H1 (cell line): ENCODE data around the gene FLT3. TPM values are rescaled to one million over a fixed set of nuclear protein-coding genes. Genes with fewer than 3 reads are reported as not detected.

Experiments used
- CTCF ChIA-PET: fragments of 300-600 bp; sonication (Branson Sonifier 250); formaldehyde crosslinking; loops from one replicate; lab custom pipeline; 2021; ENCODE audit not compliant: partially characterized antibody; lab: Charles Lee
- POLR2A ChIA-PET: fragments of 300-600 bp; sonication (Branson Sonifier 250); formaldehyde crosslinking; loops from one replicate; lab custom pipeline; 2021; ENCODE audit warnings: inconsistent platforms; ENCODE audit not compliant: partially characterized antibody; lab: Charles Lee
- DNase-seq, 2 experiments: peaks; one replicate each; pipeline versions ENCODE4 v3.0.0 to v3.0.0-alpha.2; 2010 to 2022; ENCODE audit warnings: low spot score in 2 of 2, low read depth in 1 of 2, mixed read lengths in 1 of 2
- FAIRE-seq: peaks from 2 replicates; lab custom pipeline; 2011; peaks lifted over from hg19 to GRCh38; lab: Jason Lieb, UNC
- H2AFZ ChIP-seq: 2 replicates; pipeline ENCODE4 v1.8.1; 2012; ENCODE audit warnings: low read length, inconsistent platforms
- H2AK5ac ChIP-seq: 2 replicates; pipeline ENCODE4 v1.6.1; 2013; ENCODE audit warnings: low read depth, low read length
- H2BK120ac ChIP-seq: replicated peaks from 2 replicates; pipeline ENCODE3; 2013; ENCODE audit warnings: low read depth, low read length, inconsistent platforms
- H2BK12ac ChIP-seq: 2 replicates; pipeline ENCODE4 v1.6.1; 2013; ENCODE audit warnings: low read depth, low read length
- H2BK15ac ChIP-seq: 2 replicates; pipeline ENCODE4 v1.6.1; 2013; ENCODE audit warnings: low read length
- H2BK20ac ChIP-seq: 2 replicates; pipeline ENCODE4 v1.6.1; 2013; ENCODE audit warnings: low read length
- H2BK5ac ChIP-seq: 2 replicates; pipeline ENCODE4 v1.6.1; 2013; ENCODE audit warnings: low read depth, low read length
- H3K14ac ChIP-seq: 2 replicates; pipeline ENCODE4 v1.6.1; 2013; ENCODE audit warnings: inconsistent platforms; ENCODE audit not compliant: insufficient read length
- H3K18ac ChIP-seq: 2 replicates; pipeline ENCODE4 v1.6.1; 2013; ENCODE audit warnings: low read length; ENCODE audit errors: extremely low read depth
- H3K23ac ChIP-seq: 2 replicates; pipeline ENCODE4 v1.6.1; 2013; ENCODE audit warnings: inconsistent platforms; ENCODE audit not compliant: insufficient read length
- H3K23me2 ChIP-seq: 2 replicates; pipeline ENCODE4 v1.6.1; 2013; ENCODE audit warnings: low read depth, low read length
- H3K27ac ChIP-seq: 2 replicates; pipeline ENCODE4 v1.6.1; 2011; ENCODE audit warnings: low read depth, low read length, inconsistent platforms
- H3K27me3 ChIP-seq, 4 experiments: replicated peaks in 1 of 4; 1 replicate in 1 of 4; 2 replicates in 3 of 4; pipeline versions ENCODE4 v1.6.1 to v1.8.1; 2011 to 2013; ENCODE audit warnings: low read length in 3 of 4, mild to moderate bottlenecking in 3 of 4, inconsistent platforms in 2 of 4, mixed read lengths in 2 of 4, moderate library complexity in 1 of 4; ENCODE audit not compliant: control insufficient read depth in 3 of 4, insufficient read depth in 3 of 4; ENCODE audit errors: extremely low read depth in 1 of 4
- H3K36me3 ChIP-seq, 4 experiments: 2 replicates each; pipeline versions ENCODE4 v1.6.1 to v1.8.1; 2011 to 2013; ENCODE audit warnings: mild to moderate bottlenecking in 4 of 4, low read length in 3 of 4, moderate library complexity in 2 of 4, control low read depth in 1 of 4, inconsistent platforms in 1 of 4; ENCODE audit not compliant: insufficient read depth in 4 of 4, control insufficient read depth in 2 of 4
- H3K4ac ChIP-seq: replicated peaks from 2 replicates; pipeline ENCODE3; 2013; ENCODE audit warnings: low read length, low read depth, mixed read lengths, inconsistent platforms; ENCODE audit not compliant: insufficient read length
- H3K4me1 ChIP-seq, 4 experiments: replicated peaks in 1 of 4; 1 replicate in 1 of 4; 2 replicates in 3 of 4; pipeline versions ENCODE4 v1.6.1 to v1.8.1; 2011 to 2013; ENCODE audit warnings: low read length in 3 of 4, inconsistent platforms in 2 of 4, mixed read lengths in 1 of 4; ENCODE audit not compliant: insufficient read depth in 4 of 4, control insufficient read depth in 3 of 4
- H3K4me2 ChIP-seq, 2 experiments: 2 replicates each; pipeline versions ENCODE4 v1.6.1 to v1.8.1; 2011 to 2013; ENCODE audit warnings: low read depth in 2 of 2, low read length in 2 of 2, control low read depth in 1 of 2, inconsistent platforms in 1 of 2, mild to moderate bottlenecking in 1 of 2; ENCODE audit not compliant: insufficient read depth in 1 of 2
- H3K4me3 ChIP-seq, 4 experiments: fragments of 200-600, 300-600 bp in 1 of 4; sonication (generic), shearing (Covaris generic), sonication (Bioruptor Twin) in 1 of 4; 2 replicates each; pipeline versions ENCODE4 v1.5.1 to v1.8.1; 2011 to 2016; ENCODE audit warnings: low read length in 4 of 4, low read depth in 3 of 4, control low read depth in 2 of 4, inconsistent platforms in 2 of 4, mild to moderate bottlenecking in 2 of 4, mixed read lengths in 1 of 4, moderate library complexity in 1 of 4; ENCODE audit not compliant: insufficient read depth in 2 of 4; ENCODE audit errors: extremely low read depth in 1 of 4
- H3K56ac ChIP-seq: replicated peaks from 2 replicates; pipeline ENCODE3; 2013; ENCODE audit warnings: low read depth, mild to moderate bottlenecking, mixed read lengths, low read length, inconsistent platforms; ENCODE audit not compliant: insufficient read length
- H3K79me1 ChIP-seq: 2 replicates; pipeline ENCODE4 v1.6.1; 2013; ENCODE audit warnings: low read depth, low read length, control low read depth
- H3K79me2 ChIP-seq, 2 experiments: 2 replicates each; pipeline versions ENCODE4 v1.6.1 to v1.8.1; 2012 to 2013; ENCODE audit warnings: low read length in 2 of 2, mild to moderate bottlenecking in 2 of 2, inconsistent platforms in 1 of 2; ENCODE audit not compliant: insufficient read depth in 2 of 2, control insufficient read depth in 1 of 2
- H3K9ac ChIP-seq, 4 experiments: replicated peaks in 1 of 4; 1 replicate in 1 of 4; 2 replicates in 3 of 4; pipeline versions ENCODE4 v1.6.1 to v1.8.1; 2011 to 2013; ENCODE audit warnings: low read depth in 3 of 4, low read length in 3 of 4, control low read depth in 2 of 4, mild to moderate bottlenecking in 2 of 4, moderate library complexity in 2 of 4, inconsistent platforms in 1 of 4; ENCODE audit errors: extremely low read depth in 1 of 4
- H3K9me3 ChIP-seq, 2 experiments: 2 replicates each; pipeline versions ENCODE4 v1.6.1 to v1.8.1; 2012 to 2013; ENCODE audit warnings: mild to moderate bottlenecking in 2 of 2, moderate library complexity in 2 of 2, control low read depth in 1 of 2, inconsistent platforms in 1 of 2, low read depth in 1 of 2, low read length in 1 of 2, mixed read lengths in 1 of 2; ENCODE audit not compliant: insufficient read depth in 2 of 2
- H4K20me1 ChIP-seq, 2 experiments: replicated peaks in 1 of 2; 2 replicates each; pipeline versions ENCODE3 to v1.8.1; 2011 to 2013; ENCODE audit warnings: inconsistent platforms in 2 of 2, low read length in 2 of 2, mild to moderate bottlenecking in 1 of 2; ENCODE audit not compliant: insufficient read depth in 2 of 2, control insufficient read depth in 1 of 2
- H4K5ac ChIP-seq: 2 replicates; pipeline ENCODE4 v1.6.1; 2013; ENCODE audit warnings: low read length, low read depth, mixed read lengths, inconsistent platforms; ENCODE audit not compliant: insufficient read length
- H4K8ac ChIP-seq: 2 replicates; pipeline ENCODE4 v1.8.0; 2013; ENCODE audit warnings: mild to moderate bottlenecking, moderate library complexity, low read length, inconsistent platforms; ENCODE audit not compliant: insufficient read depth; ENCODE audit errors: extremely low read depth
- H4K91ac ChIP-seq: replicated peaks from 2 replicates; pipeline ENCODE3; 2013; ENCODE audit warnings: low read length, mixed read lengths, inconsistent platforms; ENCODE audit not compliant: insufficient read length
- ASH2L ChIP-seq: fragments of 200-600, 300-600 bp; sonication (generic); IDR thresholded peaks from one replicate; pipeline ENCODE4 v1.7.1; 2017; ENCODE audit warnings: low read length
- E2F6 ChIP-seq: IDR thresholded peaks from 2 replicates; pipeline ENCODE4 v1.6.1; 2012; ENCODE audit warnings: inconsistent platforms
- EGR1 ChIP-seq: IDR thresholded peaks from 2 replicates; pipeline ENCODE4 v1.6.1; 2011; ENCODE audit warnings: low read depth, low read length, borderline replicate concordance
- MAX ChIP-seq: IDR thresholded peaks from 2 replicates; pipeline ENCODE4 v1.6.1; 2012; ENCODE audit warnings: inconsistent platforms
- RFX5 ChIP-seq: IDR thresholded peaks from 2 replicates; pipeline ENCODE4 v1.6.1; 2011; ENCODE audit warnings: low read depth, low read length, improper control_type of control experiment, borderline replicate concordance
- RNF2 ChIP-seq: fragments of 200-900, 300-1000 bp; sonication (generic); IDR thresholded peaks from 2 replicates; pipeline ENCODE4 v1.7.1; 2016; ENCODE audit warnings: borderline replicate concordance, low read depth, mild to moderate bottlenecking, antibody characterized with exemption, low read length; ENCODE audit not compliant: poor library complexity, severe bottlenecking; ENCODE audit errors: missing control alignments
- SIN3A ChIP-seq, 2 experiments: IDR thresholded peaks in 1 of 2; conservative IDR thresholded peaks in 1 of 2; 2 replicates each; pipeline ENCODE4 v1.6.1; 2011 to 2012; ENCODE audit warnings: low read length in 2 of 2, improper control_type of control experiment in 1 of 2, low read depth in 1 of 2, mild to moderate bottlenecking in 1 of 2
- TEAD4 ChIP-seq: IDR thresholded peaks from 2 replicates; pipeline ENCODE4 v1.6.1; 2012; ENCODE audit warnings: low read depth, low read length, inconsistent platforms, mixed read lengths
- WGBS, 2 experiments: shearing (Covaris generic) in 1 of 2; methylation state at CpG; one replicate each; pipeline versions ENCODE4 v1.1.6 to v1.1.7; 2013 to 2015; ENCODE audit warnings: low lambda C conversion rate in 2 of 2, mixed read lengths in 2 of 2, inconsistent platforms in 1 of 2, low coverage in 1 of 2, missing lambda C conversion rate in 1 of 2; ENCODE audit not compliant: insufficient replicate concordance in 2 of 2, insufficient coverage in 1 of 2, insufficient read length in 1 of 2; ENCODE audit errors: extremely low coverage in 1 of 2, missing lambda C conversion rate in 1 of 2; 5-methylcytosine and 5-hydroxymethylcytosine counted together
- polyA plus RNA-seq, 7 experiments: library from polyadenylated mRNA; depleted of rRNA in 3 of 7; stranded (reverse) in 5 of 7; unstranded in 2 of 7; fragments of >200 nt in 5 of 7; fragments of 200-250 nt in 2 of 7; gene quantifications; 1 replicate in 5 of 7; 2 replicates in 1 of 7; 4 replicates in 1 of 7; pipeline versions ENCODE4 v1.2.1 to v1.2.3, GENCODE V29; 2011 to 2013; ENCODE audit warnings: missing spikeins in 2 of 7, mixed read lengths in 2 of 7
- total RNA-seq: library from RNA; stranded (reverse); fragmentation: NEBNext Ultra II Directional; extraction: Animal tissue kit (Norgen Biotek cat#: 25700); gene quantifications from 2 replicates; pipeline ENCODE4 v1.2.1, GENCODE V29; 2021

FLT3 gene
- total and polyA plus RNA-seq, 2 of the 8 experiments (the other 6 are each of a cell fraction or from before 2014, with no cell fraction given) = 0.44 to 0.71 TPM

- Histone ChIP-seq H2BK5ac (no peak overlapping the region), H4K20me1 (peaks cover 22 to 34% of the 10 kb centered on the region in 2 experiments), H2BK15ac (no peak overlapping the region), H3K36me3 (no peaks in the 10 kb centered on the region; a peak in 1 of 8 replicates), H3K27me3 (peaks cover 90 to 100% (median 98%) of the 10 kb centered on the region in 4 experiments), H3K9me3 (no peaks in the 10 kb centered on the region; a peak in 1 of 4 replicates), H4K8ac (peak overlapping the region; percentile 14; the same call in 1 of the 2 replicates), H3K4me2 (peak overlapping the region; percentile 10 to 66), H3K4me1 (peaks cover 7 to 20% (median 12%) of the 10 kb centered on the region in 4 experiments; a peak in 6 of 7 replicates), H3K18ac (peak overlapping the region; percentile 48; the same call in 1 of the 2 replicates), H3K56ac (no peak overlapping the region), H3K4ac (no peak overlapping the region), H2BK20ac (no peak overlapping the region), H2BK12ac (0 out of 2 replicates have a peak overlapping the region, but pooled peaks have one; percentile 9), H2AFZ (no peak overlapping the region), H2BK120ac (no peak overlapping the region), H4K5ac (no peak overlapping the region), H3K14ac (no peak overlapping the region), H3K23ac (no peak overlapping the region), H4K91ac (no peak overlapping the region), H2AK5ac (no peak overlapping the region), H3K4me3 (peak overlapping the region in 3 of 4 experiments; percentile 11 to 49 (median 26); a peak in 4 of 8 replicates), H3K79me1 (no peaks in the 10 kb centered on the region), H3K79me2 (no peaks in the 10 kb centered on the region), H3K27ac (no peak overlapping the region), H3K23me2 (peaks cover 4% of the 10 kb centered on the region; the same call in 1 of the 2 replicates), H3K9ac (no peak overlapping the region; a peak in 1 of 7 replicates)
- 2% methylated on average over 48 of the region's 73 CpGs; no CpG with 5 or more reads in 1 of the 2 experiments for WGBS, 2 experiments
- CTCF ChIA-PET = interaction anchor here (0.6 to 19.7 kb wide), 17 partner anchors 6 to 586 kb away, joined by 3 to 283 read pairs (median 4); partner anchors contain the start of genes CDX2, GSX1, PDX1 and URAD
- POLR2A ChIA-PET = interaction anchor here (1.0 to 2.8 kb wide), 4 partner anchors 8 to 134 kb away, joined by 3 to 16 read pairs (median 4); partner anchors contain the start of gene CDX2
- DNase-seq (peak in 1 of 2 experiments; percentile 95), FAIRE-seq (no peak)
- TF ChIP-seq RNF2 = no peak
- TF ChIP-seq ASH2L = peak; percentile 32
- 0 out of 2 replicates have a peak, but pooled peaks have one; percentile 9 for TF ChIP-seq TEAD4
- TF ChIP-seq MAX = peak; percentile 69; the same call in 1 of the 2 replicates
- 0 out of 2 replicates have a peak, but pooled peaks have one; percentile 26 for TF ChIP-seq EGR1
- TF ChIP-seq RFX5 = no peak
- peak in 1 of 2 experiments; percentile 77; a peak in 1 of 4 replicates for TF ChIP-seq SIN3A (conservative IDR thresholded peaks at IDR 0.05 in 1 of 2, IDR thresholded peaks at IDR 0.05 in 1 of 2; ENCODE audit: low read depth in 1 of 2, low read length in 2 of 2)
- TF ChIP-seq E2F6 = peak; percentile 65
These were observed 139.8 kb downstream of the FLT3 start for GRCh38 chr13:27960362-27961226.
